NCI-H1694 (cell line): ENCODE data around the gene LAYN.

Source experiments
- DNase-seq: peaks from one replicate; lab custom pipeline; 2025; lab: John Stamatoyannopoulos, UW

The LAYN gene

GRCh38 chr11:111540114-111540936 is at the start of gene LAYN:
TSS of gene LAYN (plus strand) at chr11:111540720. CDS start at chr11:111540844, 124 bp downstream.
- no peak for DNase-seq

- DNase-seq, result no peak
These were observed 46.5 kb upstream of the LAYN start for GRCh38 chr11:111494040-111494439.

GRCh38 chr11:111499483-111499882 is 41.0 kb upstream of the LAYN start:
- no peak for DNase-seq

- no peak for DNase-seq
These were observed 40.0 kb upstream of the LAYN start for GRCh38 chr11:111500481-111500880.

- no peak for DNase-seq
These were observed 37.9 kb upstream of the LAYN start for GRCh38 chr11:111502611-111503010.

GRCh38 chr11:111510311-111510710 is 30.2 kb upstream of the LAYN start:
- no peak for DNase-seq

- no peak for DNase-seq
These were observed 28.0 kb upstream of the LAYN start, which contains the start of gene BTG4 for GRCh38 chr11:111512296-111513239. TSS of gene BTG4 (minus strand) at chr11:111512386. CDS start at chr11:111498776, 13,610 bp downstream.

- DNase-seq, result no peak
These were observed 27.3 kb upstream of the LAYN start for GRCh38 chr11:111513240-111513605.

GRCh38 chr11:111514216-111515031 is 26.1 kb upstream of the LAYN start, which contains the start of gene HOATZ:
TSS of gene HOATZ (plus strand) at chr11:111514778. CDS start at chr11:111514785, 7 bp downstream.
- DNase-seq, result no peak

GRCh38 chr11:111515591-111515990 is 24.9 kb upstream of the LAYN start:
- DNase-seq, result no peak

GRCh38 chr11:111518668-111519067 is 21.9 kb upstream of the LAYN start:
- DNase-seq, result no peak

GRCh38 chr11:111520560-111520959 is 20.0 kb upstream of the LAYN start:
- no peak for DNase-seq

GRCh38 chr11:111521135-111521534 is 19.4 kb upstream of the LAYN start:
- DNase-seq, result no peak

GRCh38 chr11:111522426-111522825 is 18.1 kb upstream of the LAYN start:
- no peak for DNase-seq

GRCh38 chr11:111523343-111523742 is 17.2 kb upstream of the LAYN start:
- no peak for DNase-seq

- no peak for DNase-seq
These were observed 16.5 kb upstream of the LAYN start for GRCh38 chr11:111524056-111524455.

GRCh38 chr11:111525456-111525855 is 15.1 kb upstream of the LAYN start:
- no peak for DNase-seq

- no peak for DNase-seq
These were observed 14.0 kb upstream of the LAYN start for GRCh38 chr11:111526501-111526900.

- no peak for DNase-seq
These were observed 13.2 kb upstream of the LAYN start for GRCh38 chr11:111527279-111527678.

GRCh38 chr11:111528557-111528956 is 12.0 kb upstream of the LAYN start:
- DNase-seq, result no peak

GRCh38 chr11:111530091-111530490 is 10.4 kb upstream of the LAYN start:
- no peak for DNase-seq

GRCh38 chr11:111531136-111531535 is 9.4 kb upstream of the LAYN start:
- DNase-seq, result no peak
